Suprapubic skin (tissue), 3 donors: Measurements from ENCODE around the gene NUTM2G.
"Not testable (repeated sequence)": the region's sequence is repeated elsewhere in the genome, so short reads cannot be mapped to it uniquely, and the experiment has no call there.

Source experiments
- CTCF ChIP-seq, 2 donors: fragments of 200-600 bp in 1 of 2; fragments of 450-650 bp in 1 of 2; sonication (generic) in 1 of 2; IDR thresholded peaks; one replicate each; pipeline ENCODE4 v1.5.1; 2016 to 2019; ENCODE audit warnings: antibody characterized with exemption in 2 of 2, mild to moderate bottlenecking in 1 of 2, moderate library complexity in 1 of 2
- POLR2AphosphoS5 ChIP-seq, 3 donors: sonication (generic); formaldehyde crosslinking; IDR thresholded peaks; one replicate each; pipeline ENCODE4 v1.6.1; 2017; ENCODE audit warnings: antibody characterized with exemption in 3 of 3

DNA sequence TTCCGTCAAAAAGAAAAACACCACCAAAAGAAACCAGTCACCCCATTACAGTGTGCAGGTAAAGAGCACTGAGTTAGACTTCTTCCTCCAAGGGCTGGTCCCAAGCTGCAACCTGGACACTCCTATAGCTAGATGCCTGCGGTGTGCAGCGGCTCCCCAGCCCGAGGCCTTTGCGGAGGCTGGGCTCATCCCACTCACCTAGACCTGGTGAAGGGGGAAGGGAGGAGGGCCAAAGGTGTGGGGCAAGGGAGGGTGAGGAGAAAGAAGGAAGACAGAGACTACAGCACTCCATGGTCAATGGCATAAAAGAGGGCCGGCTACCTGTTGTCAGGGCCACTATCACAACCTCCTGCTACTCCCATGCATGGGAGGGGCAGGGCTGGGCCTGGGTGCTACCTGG lies 12.1 kb upstream of the NUTM2G start:
- not testable (repeated sequence) for TF ChIP-seq POLR2AphosphoS5, CTCF (IDR thresholded peaks at IDR 0.05)
